GM12891 (cell line): ENCODE results near the gene MAGI3.

Experiments
- POLR2A ChIP-seq: IDR thresholded peaks from 2 replicates; pipeline ENCODE4 v1.6.1; 2011; ENCODE audit warnings: low read depth, low read length, control low read depth
- TAF1 ChIP-seq: IDR thresholded peaks from 2 replicates; pipeline ENCODE4 v1.6.1; 2011; ENCODE audit warnings: low read depth, low read length, control low read depth

- TF ChIP-seq POLR2A (no peak), TAF1 (no peak)
Observed at GRCh38 chr1:113714606-113715269, 324.4 kb downstream of the MAGI3 start.
